NB4 (cell line): ENCODE measurements around the gene NTN5.

ENCODE experiments used
- CTCF ChIP-seq: IDR thresholded peaks from one replicate; pipeline ENCODE4 v1.5.1; 2012; ENCODE audit warnings: low read depth, low read length
- MAX ChIP-seq: IDR thresholded peaks from 2 replicates; pipeline ENCODE4 v1.6.1; 2011; ENCODE audit warnings: low read depth, low read length
- MYC ChIP-seq: IDR thresholded peaks from 2 replicates; pipeline ENCODE4 v1.6.1; 2011; ENCODE audit warnings: low read depth, low read length
- POLR2A ChIP-seq: IDR thresholded peaks from 2 replicates; pipeline ENCODE4 v1.6.1; 2011; ENCODE audit warnings: mild to moderate bottlenecking; ENCODE audit not compliant: insufficient read length; ENCODE audit errors: extremely low read depth

GRCh38 chr19:48641850-48642249, 31.0 kb downstream of the NTN5 start:
- no peak for TF ChIP-seq CTCF
- no peak for TF ChIP-seq POLR2A
- no peak for TF ChIP-seq MYC
- no peak for TF ChIP-seq MAX
